HEK293 (cell line): ENCODE results near the gene WNT9B.

Source experiments
- ZBTB1 ChIP-seq: fragments of 450-650 bp; formaldehyde crosslinking; IDR thresholded peaks from 2 replicates; pipeline ENCODE4 v1.5.1; 2016; ENCODE audit warnings: missing biosample characterization, missing genetic modification characterization
- ZNF114 ChIP-seq: fragments of 450-650 bp; formaldehyde crosslinking; IDR thresholded peaks from 2 replicates; pipeline ENCODE4 v1.5.0; 2017; ENCODE audit warnings: missing biosample characterization, missing genetic modification characterization
- ZNF138 ChIP-seq: fragments of 450-650 bp; formaldehyde crosslinking; IDR thresholded peaks from 2 replicates; pipeline ENCODE4 v1.5.1; 2016; ENCODE audit warnings: missing biosample characterization, missing genetic modification characterization, borderline replicate concordance
- ZNF274 ChIP-seq, 2 experiments: fragments of 200-500 bp in 1 of 2; fragments of 450-650 bp in 1 of 2; sonication (Bioruptor generic) in 1 of 2; formaldehyde crosslinking in 1 of 2; IDR thresholded peaks; 2 replicates each; pipeline versions ENCODE4 v1.5.1 to v1.6.1; 2014 to 2016; ENCODE audit warnings: borderline replicate concordance in 1 of 2, inconsistent platforms in 1 of 2, low read length in 1 of 2, missing biosample characterization in 1 of 2, missing genetic modification characterization in 1 of 2
- ZNF423 ChIP-seq: fragments of 450-650 bp; formaldehyde crosslinking; IDR thresholded peaks from 2 replicates; pipeline ENCODE4 v1.5.1; 2016; ENCODE audit warnings: missing biosample characterization, missing genetic modification characterization
- TF ChIP-seq, protein P1 (sequence below): fragments of 450-650 bp; formaldehyde crosslinking; IDR thresholded peaks from 2 replicates; pipeline ENCODE4 v1.5.1; 2016; ENCODE audit warnings: missing biosample characterization, missing genetic modification characterization
- TF ChIP-seq, protein P2 (sequence below): fragments of 450-650 bp; IDR thresholded peaks from 2 replicates; pipeline ENCODE4 v1.5.1; 2018; ENCODE audit warnings: missing biosample characterization, missing genetic modification characterization
- TF ChIP-seq, protein P3 (sequence below): fragments of 450-650 bp; formaldehyde crosslinking; IDR thresholded peaks from 2 replicates; pipeline ENCODE4 v1.5.1; 2017; ENCODE audit warnings: missing biosample characterization, missing genetic modification characterization

DNA sequence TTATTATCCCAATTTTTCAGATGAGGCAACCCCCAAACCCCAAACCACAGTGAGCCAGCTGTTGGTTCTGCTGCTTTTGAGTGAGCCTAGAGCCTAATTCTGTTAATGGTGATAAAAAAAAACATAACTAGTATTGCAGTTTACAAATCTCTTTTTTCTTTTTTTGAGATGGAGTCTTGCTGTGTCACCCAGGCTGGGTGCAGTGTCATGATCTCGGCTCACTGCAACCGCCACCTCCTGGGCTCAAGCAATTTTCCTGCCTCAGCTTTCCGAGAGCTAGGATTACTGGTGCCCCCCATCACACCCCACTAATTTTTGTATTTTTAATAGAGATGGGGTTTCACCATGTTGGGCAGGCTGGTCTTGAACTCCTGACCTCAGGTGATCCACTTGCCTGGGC lies 3.1 kb downstream of the WNT9B start:
- TF ChIP-seq ZNF114 (tag by site-specific recombination) = no peak
- TF ChIP-seq, protein P1, sequence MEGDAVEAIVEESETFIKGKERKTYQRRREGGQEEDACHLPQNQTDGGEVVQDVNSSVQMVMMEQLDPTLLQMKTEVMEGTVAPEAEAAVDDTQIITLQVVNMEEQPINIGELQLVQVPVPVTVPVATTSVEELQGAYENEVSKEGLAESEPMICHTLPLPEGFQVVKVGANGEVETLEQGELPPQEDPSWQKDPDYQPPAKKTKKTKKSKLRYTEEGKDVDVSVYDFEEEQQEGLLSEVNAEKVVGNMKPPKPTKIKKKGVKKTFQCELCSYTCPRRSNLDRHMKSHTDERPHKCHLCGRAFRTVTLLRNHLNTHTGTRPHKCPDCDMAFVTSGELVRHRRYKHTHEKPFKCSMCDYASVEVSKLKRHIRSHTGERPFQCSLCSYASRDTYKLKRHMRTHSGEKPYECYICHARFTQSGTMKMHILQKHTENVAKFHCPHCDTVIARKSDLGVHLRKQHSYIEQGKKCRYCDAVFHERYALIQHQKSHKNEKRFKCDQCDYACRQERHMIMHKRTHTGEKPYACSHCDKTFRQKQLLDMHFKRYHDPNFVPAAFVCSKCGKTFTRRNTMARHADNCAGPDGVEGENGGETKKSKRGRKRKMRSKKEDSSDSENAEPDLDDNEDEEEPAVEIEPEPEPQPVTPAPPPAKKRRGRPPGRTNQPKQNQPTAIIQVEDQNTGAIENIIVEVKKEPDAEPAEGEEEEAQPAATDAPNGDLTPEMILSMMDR (tag by site-specific recombination) = no peak
- TF ChIP-seq ZBTB1 (tag by site-specific recombination) = no peak
- TF ChIP-seq, protein P2, sequence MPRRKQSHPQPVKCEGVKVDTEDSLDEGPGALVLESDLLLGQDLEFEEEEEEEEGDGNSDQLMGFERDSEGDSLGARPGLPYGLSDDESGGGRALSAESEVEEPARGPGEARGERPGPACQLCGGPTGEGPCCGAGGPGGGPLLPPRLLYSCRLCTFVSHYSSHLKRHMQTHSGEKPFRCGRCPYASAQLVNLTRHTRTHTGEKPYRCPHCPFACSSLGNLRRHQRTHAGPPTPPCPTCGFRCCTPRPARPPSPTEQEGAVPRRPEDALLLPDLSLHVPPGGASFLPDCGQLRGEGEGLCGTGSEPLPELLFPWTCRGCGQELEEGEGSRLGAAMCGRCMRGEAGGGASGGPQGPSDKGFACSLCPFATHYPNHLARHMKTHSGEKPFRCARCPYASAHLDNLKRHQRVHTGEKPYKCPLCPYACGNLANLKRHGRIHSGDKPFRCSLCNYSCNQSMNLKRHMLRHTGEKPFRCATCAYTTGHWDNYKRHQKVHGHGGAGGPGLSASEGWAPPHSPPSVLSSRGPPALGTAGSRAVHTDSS (tag by site-specific recombination) = no peak
- TF ChIP-seq ZNF274 (IDR thresholded peaks at IDR 0.05; ENCODE audit: low read length) = no peak
- no peak for TF ChIP-seq ZNF274 (tag by site-specific recombination; IDR thresholded peaks at IDR 0.05; ENCODE audit: borderline replicate concordance)
- no peak for TF ChIP-seq ZNF423 (tag by site-specific recombination)
- TF ChIP-seq ZNF138 = no peak
- TF ChIP-seq, protein P3, sequence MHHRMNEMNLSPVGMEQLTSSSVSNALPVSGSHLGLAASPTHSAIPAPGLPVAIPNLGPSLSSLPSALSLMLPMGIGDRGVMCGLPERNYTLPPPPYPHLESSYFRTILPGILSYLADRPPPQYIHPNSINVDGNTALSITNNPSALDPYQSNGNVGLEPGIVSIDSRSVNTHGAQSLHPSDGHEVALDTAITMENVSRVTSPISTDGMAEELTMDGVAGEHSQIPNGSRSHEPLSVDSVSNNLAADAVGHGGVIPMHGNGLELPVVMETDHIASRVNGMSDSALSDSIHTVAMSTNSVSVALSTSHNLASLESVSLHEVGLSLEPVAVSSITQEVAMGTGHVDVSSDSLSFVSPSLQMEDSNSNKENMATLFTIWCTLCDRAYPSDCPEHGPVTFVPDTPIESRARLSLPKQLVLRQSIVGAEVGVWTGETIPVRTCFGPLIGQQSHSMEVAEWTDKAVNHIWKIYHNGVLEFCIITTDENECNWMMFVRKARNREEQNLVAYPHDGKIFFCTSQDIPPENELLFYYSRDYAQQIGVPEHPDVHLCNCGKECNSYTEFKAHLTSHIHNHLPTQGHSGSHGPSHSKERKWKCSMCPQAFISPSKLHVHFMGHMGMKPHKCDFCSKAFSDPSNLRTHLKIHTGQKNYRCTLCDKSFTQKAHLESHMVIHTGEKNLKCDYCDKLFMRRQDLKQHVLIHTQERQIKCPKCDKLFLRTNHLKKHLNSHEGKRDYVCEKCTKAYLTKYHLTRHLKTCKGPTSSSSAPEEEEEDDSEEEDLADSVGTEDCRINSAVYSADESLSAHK (tag by site-specific recombination) = no peak
